A549 treated with GW870086 at 1 μM for 4 hours (cell line): ENCODE results near the gene PDCL3. TPM values are rescaled to one million over a fixed set of nuclear protein-coding genes. Genes with fewer than 3 reads are reported as not detected.

Experiments used
- total RNA-seq: library from RNA; stranded (reverse); fragments of 200-300 nt; extraction: Qiagen RNA extraction; gene quantifications from 5 replicates; pipeline ENCODE4 v1.2.3, GENCODE V29; 2022; ENCODE audit warnings: low read depth

PDCL3 gene
- 37.7 to 45.4 TPM (median 39.2 TPM) in 5 replicates for total RNA-seq

DNA sequence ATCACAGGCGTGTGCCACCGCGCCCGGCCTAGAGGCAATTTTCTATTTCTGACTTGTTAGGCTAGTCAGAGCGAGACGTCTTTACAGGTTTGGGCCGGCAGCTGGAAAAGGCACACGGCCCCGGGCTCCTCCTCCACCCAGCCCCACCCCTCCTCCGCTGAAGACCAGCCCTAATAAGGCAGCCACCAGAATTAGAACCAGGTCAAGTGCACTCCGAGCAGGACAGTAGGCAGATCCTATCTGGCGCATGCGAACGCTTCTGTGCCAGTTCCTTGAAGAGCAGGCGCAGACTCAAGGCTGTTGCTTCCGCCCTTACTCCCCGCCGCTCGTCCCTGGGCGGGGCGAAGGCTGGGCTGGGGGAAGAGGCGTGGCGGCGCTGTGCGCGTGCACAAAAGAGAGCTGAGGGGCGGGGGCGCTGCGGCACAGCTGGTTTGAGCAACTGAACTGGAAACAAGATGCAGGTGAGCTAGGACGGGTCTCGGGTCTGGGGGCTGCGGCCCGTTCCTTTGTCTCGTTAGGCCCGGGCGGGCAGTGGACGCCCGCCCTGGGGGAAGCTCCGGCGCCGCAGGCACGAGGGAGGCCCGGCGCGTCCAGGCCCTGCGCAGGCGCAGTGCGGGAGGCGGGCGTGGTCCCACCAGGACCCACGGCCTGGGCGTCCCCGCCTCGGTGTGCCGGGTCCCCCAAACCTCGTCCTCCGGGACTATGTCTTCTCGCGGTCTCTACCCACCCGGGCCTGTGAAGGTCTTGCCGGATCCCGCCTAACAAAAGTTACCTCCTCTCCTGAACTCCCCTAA is at the start of gene PDCL3:
Gene PDCL3 (plus strand): TSS at position 381 of the 794 bp plus-strand sequence. CDS start 75 bp downstream, at position 456.

Other genes starting within 250 kb of the PDCL3 start
- gene LONRF2, start 240.5 kb upstream of the PDCL3 start, total RNA-seq, result 1.8 to 3.5 TPM (median 2.7 TPM) in 5 replicates
- gene CHST10, start 145.3 kb upstream of the PDCL3 start, total RNA-seq, result 14.6 to 16.7 TPM (median 15.2 TPM) in 5 replicates
- gene NMS, start 92.5 kb upstream of the PDCL3 start, total RNA-seq, result not detected in 5 replicates